ENCODE measurements around the gene DENND1A. TPM values are rescaled to one million over a fixed set of nuclear protein-coding genes. Genes with fewer than 3 reads are reported as not detected.
"Not testable (repeated sequence)": the region's sequence is repeated elsewhere in the genome, so short reads cannot be mapped to it uniquely, and the experiment has no call there.

DENND1A gene
- total RNA-seq, 2 donors from 2014 or later: 12.6 to 22.7 TPM

GRCh38 chr9:123749580-123750202 is 180.2 kb downstream of the DENND1A start:
- ATAC-seq (peak; percentile 87 to 90), DNase-seq (ENCODE audit: low spot score in 2 of 2) (no peak)
- H3K27ac Mint-ChIP-seq: peak overlapping the region in 1 of 2 donors; percentile 20
- H3K9me3 Mint-ChIP-seq: no peaks in the 10 kb centered on the region
- no peaks in the 10 kb centered on the region for H3K36me3 Mint-ChIP-seq

DNA sequence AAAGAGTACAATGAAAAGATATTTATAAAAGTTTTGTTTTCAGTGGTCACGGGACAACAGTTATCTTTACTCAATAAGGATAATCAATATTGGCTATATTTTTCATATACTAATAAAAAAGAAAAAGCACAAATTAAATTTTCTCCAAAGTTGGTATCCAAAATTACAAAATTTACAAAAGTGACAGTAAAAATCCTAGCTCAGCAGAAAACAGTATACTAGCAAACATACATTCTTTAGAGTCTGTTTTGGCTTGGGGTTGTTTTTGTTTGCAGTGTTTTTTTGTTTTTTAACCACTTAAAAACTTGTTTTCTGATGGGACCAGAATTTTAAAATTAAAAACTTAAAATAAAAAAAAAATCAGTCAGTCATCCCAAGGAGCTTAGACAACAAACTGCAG is 183.2 kb downstream of the DENND1A start:
- DNase-seq (ENCODE audit: low spot score in 2 of 2) (no peak), ATAC-seq (no peak)
- no peaks in the 10 kb centered on the region for H3K36me3 Mint-ChIP-seq
- no peaks in the 10 kb centered on the region for H3K9me3 Mint-ChIP-seq
- no peak overlapping the region for H3K27ac Mint-ChIP-seq

GRCh38 chr9:123745933-123746332 is 184.0 kb downstream of the DENND1A start:
- ATAC-seq (no peak), DNase-seq (ENCODE audit: low spot score in 2 of 2) (no peak)
- Mint-ChIP-seq H3K27ac (no peak overlapping the region), H3K36me3 (no peaks in the 10 kb centered on the region), H3K9me3 (no peaks in the 10 kb centered on the region)

- DNase-seq (ENCODE audit: low spot score in 2 of 2) (no peak), ATAC-seq (no peak)
- no peaks in the 10 kb centered on the region for H3K9me3 Mint-ChIP-seq
- H3K27ac Mint-ChIP-seq: no peak overlapping the region
- no peaks in the 10 kb centered on the region for H3K36me3 Mint-ChIP-seq
Observed at GRCh38 chr9:123745451-123745850, 184.5 kb downstream of the DENND1A start.

DNA sequence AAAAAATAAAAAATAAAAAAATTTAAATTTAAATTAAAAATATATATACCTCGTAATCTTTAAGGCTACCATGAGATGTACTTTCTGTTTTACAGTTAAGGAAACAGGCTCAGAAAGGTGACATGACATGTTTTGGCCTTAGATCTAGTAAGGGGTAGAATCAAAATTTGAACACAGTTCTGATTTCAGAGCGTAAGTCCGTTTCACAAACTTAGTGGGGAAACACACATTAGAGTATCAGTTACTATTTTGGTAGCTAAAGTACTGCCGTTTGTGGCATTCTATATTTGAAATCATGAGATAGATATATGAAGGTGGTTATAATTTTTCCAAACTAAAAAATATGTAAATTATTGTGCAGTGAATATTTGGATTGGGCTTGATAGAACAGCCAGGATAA is 186.2 kb downstream of the DENND1A start:
- H3K27ac Mint-ChIP-seq: no peak overlapping the region
- H3K9me3 Mint-ChIP-seq: no peaks in the 10 kb centered on the region
- H3K36me3 Mint-ChIP-seq: no peaks in the 10 kb centered on the region
- no peak for DNase-seq (ENCODE audit: low spot score in 2 of 2)
- ATAC-seq: no peak

GRCh38 chr9:123742009-123742767 is 187.7 kb downstream of the DENND1A start:
- DNase-seq (ENCODE audit: low spot score in 2 of 2) (no peak), ATAC-seq (no peak)
- peaks cover 0 to 4% of the 10 kb centered on the region in 2 donors for H3K36me3 Mint-ChIP-seq
- H3K9me3 Mint-ChIP-seq: no peaks in the 10 kb centered on the region
- H3K27ac Mint-ChIP-seq: no peak overlapping the region

DNA sequence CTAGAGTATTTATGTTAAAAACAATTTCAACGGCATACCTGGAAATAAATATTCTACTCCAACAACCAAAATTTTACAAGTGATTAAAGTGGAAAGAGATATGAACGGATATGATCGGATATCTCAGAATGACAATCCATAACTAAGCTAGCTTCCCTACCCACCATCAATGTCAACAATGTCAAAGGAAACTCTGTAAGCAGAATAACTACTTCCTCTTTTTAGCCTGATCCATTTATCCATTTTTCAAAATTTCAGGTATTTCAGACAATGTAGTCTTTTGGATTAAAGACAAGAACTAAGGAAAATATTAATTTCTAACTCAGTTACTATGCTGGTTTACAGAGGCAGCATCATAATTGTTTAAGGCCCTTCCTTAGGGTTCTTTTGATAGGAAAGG is 188.7 kb downstream of the DENND1A start:
- no peak for DNase-seq (ENCODE audit: low spot score in 2 of 2)
- Mint-ChIP-seq H3K36me3 (peaks cover 0 to 4% of the 10 kb centered on the region in 2 donors), H3K9me3 (no peaks in the 10 kb centered on the region), H3K27ac (no peak overlapping the region)
- no peak for ATAC-seq

- H3K27ac Mint-ChIP-seq: no peak overlapping the region
Observed at GRCh38 chr9:123739902-123740301, 190.0 kb downstream of the DENND1A start.

GRCh38 chr9:123739387-123739786 is 190.5 kb downstream of the DENND1A start:
- Mint-ChIP-seq H3K9me3 (no peaks in the 10 kb centered on the region), H3K27ac (no peak overlapping the region), H3K36me3 (peaks cover 0 to 4% of the 10 kb centered on the region in 2 donors)
- DNase-seq (ENCODE audit: low spot score in 2 of 2) (no peak), ATAC-seq (peak in 1 of 2 donors; percentile 71)

More at GRCh38 chr9:123739902-123740301, 190.0 kb downstream of the DENND1A start:
- Mint-ChIP-seq H3K36me3 (peaks cover 0 to 4% of the 10 kb centered on the region in 2 donors), H3K9me3 (no peaks in the 10 kb centered on the region)
- ATAC-seq (no peak), DNase-seq (ENCODE audit: low spot score in 2 of 2) (no peak)

DNA sequence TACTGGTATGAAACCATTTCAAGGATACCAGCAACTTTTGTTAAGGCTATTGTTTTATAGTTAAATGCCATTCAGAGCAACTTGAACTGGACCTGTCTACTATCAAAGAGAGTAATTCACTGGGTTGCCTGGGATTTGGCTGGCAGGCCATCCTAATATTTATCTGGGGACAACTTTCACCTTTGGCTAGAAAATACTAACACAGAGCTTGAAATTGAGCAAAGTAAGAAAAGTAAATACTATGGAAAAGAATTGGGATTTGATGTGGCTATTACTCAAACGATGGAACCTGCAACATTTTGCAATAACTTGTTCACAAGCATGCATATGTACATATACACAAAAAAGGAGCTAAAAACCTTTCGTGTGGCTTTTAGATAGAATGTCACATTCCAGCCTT is 191.3 kb downstream of the DENND1A start:
- H3K27ac Mint-ChIP-seq: no peak overlapping the region
- DNase-seq (ENCODE audit: low spot score in 2 of 2): no peak
- peaks cover 0 to 4% of the 10 kb centered on the region in 2 donors for H3K36me3 Mint-ChIP-seq
- no peaks in the 10 kb centered on the region for H3K9me3 Mint-ChIP-seq
- ATAC-seq: no peak

GRCh38 chr9:123735376-123735775 is 194.6 kb downstream of the DENND1A start:
- H3K27ac Mint-ChIP-seq: no peak overlapping the region
- H3K9me3 Mint-ChIP-seq: no peaks in the 10 kb centered on the region
- DNase-seq (ENCODE audit: low spot score in 2 of 2) (no peak), ATAC-seq (no peak)
- H3K36me3 Mint-ChIP-seq: peaks cover 3 to 4% of the 10 kb centered on the region in 2 donors

DNA sequence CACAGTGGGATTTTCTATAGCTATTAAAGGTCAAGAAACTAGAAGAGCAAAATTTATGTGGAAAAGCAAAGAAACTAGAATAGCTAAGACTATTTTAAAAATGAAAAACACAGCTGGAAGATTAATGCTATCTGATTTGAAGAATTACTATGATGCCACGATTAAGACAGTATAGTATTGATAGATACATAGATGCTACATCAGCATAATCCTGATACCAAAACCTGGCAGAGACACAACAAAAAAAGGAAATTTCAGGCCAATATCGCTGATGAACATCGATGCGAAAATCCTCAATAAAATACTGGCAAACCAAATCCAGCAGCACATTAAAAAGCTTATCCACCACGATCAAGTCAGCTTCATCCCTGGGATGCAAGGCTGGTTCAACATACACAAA is 201.4 kb downstream of the DENND1A start:
- not testable (repeated sequence) for ATAC-seq; H3K27ac Mint-ChIP-seq; H3K9me3 Mint-ChIP-seq; DNase-seq (ENCODE audit: low spot score in 2 of 2)
- peaks cover 7 to 19% of the 10 kb centered on the region in 2 donors for H3K36me3 Mint-ChIP-seq

DNA sequence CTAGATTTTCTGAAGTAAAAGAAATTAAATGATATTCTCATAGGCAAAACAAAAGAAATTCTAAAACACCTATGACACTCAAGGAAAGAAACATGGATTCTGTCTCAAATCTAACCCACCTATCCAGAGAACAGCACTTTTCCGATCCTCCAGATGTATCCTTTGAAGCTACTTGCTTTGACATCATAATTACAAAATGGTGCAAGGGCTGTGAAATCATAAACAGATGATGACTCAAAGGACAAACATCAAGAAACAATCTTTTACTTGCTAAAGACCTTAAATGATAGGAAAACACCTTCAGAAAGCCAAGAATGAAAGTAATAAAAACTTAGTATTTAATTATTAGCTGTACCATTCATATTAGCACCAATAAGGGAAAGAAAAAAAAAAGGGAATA is 202.6 kb downstream of the DENND1A start:
- DNase-seq (ENCODE audit: low spot score in 2 of 2) (no peak), ATAC-seq (no peak)
- Mint-ChIP-seq H3K36me3 (peaks cover 18 to 31% of the 10 kb centered on the region in 2 donors), H3K27ac (no peak overlapping the region), H3K9me3 (peaks cover 5 to 8% of the 10 kb centered on the region in 2 donors)

DNA sequence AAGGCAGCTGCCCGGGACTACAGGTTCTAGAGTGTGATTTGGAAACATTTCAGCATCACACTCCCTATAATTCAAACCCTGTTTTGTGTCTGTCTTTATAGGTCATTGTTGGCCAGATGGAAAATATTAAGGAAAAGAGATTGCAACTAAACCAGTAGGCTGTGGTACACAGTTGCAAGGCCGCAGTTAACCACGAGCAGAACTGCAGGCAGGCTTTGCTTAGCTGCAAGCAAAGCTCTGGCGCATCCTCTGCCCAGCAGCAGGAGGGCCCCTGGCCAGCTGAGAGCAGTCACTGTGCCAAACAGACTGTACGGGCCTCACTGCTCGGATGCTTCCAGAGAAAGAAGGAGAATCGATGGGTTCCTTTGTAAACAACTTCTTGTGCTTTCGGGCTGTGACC is 204.5 kb downstream of the DENND1A start:
- peaks cover 32 to 43% of the 10 kb centered on the region in 2 donors for H3K36me3 Mint-ChIP-seq
- ATAC-seq (no peak), DNase-seq (ENCODE audit: low spot score in 2 of 2) (no peak)
- peaks cover 13 to 19% of the 10 kb centered on the region in 2 donors for H3K9me3 Mint-ChIP-seq
- no peak overlapping the region for H3K27ac Mint-ChIP-seq

DNA sequence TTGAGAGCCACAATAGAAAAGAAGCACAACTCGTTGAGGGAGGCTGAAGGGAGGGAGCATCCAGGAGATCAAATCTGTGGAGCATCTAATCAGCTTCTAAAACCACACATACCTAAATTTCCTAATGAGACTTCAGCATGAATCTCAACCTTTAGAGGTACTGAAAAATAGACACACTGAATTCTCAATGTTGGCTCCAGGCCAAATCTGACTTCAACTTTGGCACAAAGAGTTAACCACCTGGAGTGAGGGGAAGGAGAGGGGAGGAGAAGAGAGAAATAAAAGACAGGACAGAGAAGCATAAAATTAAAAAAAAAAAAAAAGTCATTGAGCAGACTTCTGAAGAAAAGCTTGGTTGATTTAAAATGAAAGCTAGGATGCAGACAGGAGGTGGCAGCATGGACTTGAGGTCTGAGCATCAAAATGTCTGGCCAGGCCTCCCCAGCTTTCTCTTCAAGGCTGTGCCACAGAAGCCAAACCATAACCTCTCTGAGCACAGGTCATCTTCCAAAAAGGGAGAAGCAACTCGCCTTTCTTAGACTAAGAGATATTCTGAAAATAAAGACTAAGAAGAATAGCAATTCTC is 205.6 kb downstream of the DENND1A start:
- Mint-ChIP-seq H3K9me3 (peaks cover 13 to 19% of the 10 kb centered on the region in 2 donors), H3K36me3 (peaks cover 36% of the 10 kb centered on the region in 2 donors), H3K27ac (peak overlapping the region in 1 of 2 donors; percentile 87)
- ATAC-seq (no peak), DNase-seq (ENCODE audit: low spot score in 2 of 2) (no peak)

DNA sequence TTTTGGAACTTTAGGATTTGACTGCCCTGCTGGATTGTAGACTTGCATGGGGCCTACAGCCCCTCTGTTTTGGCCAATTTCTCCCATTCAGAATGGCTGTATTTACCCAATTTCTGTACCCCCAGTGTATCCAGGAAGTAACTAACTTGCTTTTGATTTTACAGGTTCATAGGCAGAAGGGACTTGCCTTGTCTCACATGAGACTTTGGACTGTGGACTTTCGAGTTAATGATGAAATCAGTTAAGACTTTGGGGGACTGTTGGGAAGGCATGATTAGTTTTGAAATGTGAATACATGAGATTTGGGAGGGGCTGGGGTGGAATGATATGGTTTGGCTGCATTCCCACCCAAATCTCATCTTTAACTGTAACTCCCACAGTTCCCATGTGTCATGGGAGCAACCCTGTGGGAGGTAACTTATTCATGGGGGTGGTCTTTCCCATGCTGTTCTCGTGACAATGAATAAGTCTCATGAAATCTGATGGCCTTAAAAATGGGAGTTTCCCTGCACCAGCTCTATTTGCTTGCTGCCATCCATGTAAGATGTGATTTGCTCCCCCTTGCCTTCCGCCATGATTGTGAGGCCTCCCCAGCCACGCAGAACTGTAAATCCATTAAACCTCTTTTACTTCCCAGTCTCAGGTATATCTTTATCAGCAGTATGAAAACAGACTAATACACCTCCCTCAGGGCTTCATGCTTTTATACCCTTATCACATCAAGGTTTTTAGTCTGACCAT is 206.6 kb downstream of the DENND1A start:
- no peak for ATAC-seq
- no peak for DNase-seq (ENCODE audit: low spot score in 2 of 2)
- H3K27ac Mint-ChIP-seq: no peak overlapping the region
- H3K9me3 Mint-ChIP-seq: peaks cover 13 to 19% of the 10 kb centered on the region in 2 donors
- H3K36me3 Mint-ChIP-seq: peaks cover 36% of the 10 kb centered on the region in 2 donors

GRCh38 chr9:123722378-123722777 is 207.5 kb downstream of the DENND1A start:
- H3K36me3 Mint-ChIP-seq: peaks cover 36% of the 10 kb centered on the region in 2 donors
- H3K9me3 Mint-ChIP-seq: peaks cover 13 to 19% of the 10 kb centered on the region in 2 donors
- H3K27ac Mint-ChIP-seq: no peak overlapping the region
- ATAC-seq (no peak), DNase-seq (ENCODE audit: low spot score in 2 of 2) (no peak)

All from activated naive CD4-positive, alpha-beta T cell treated with anti-CD3 and anti-CD28 coated beads, Interleukin-2, amount 50 U/mL, for 72 hours (primary cell).